H9 (cell line): ENCODE measurements around the gene WDR6. TPM values are rescaled to one million over a fixed set of nuclear protein-coding genes. Genes with fewer than 3 reads are reported as not detected.

Experiments used
- DNase-seq: peaks from one replicate; pipeline ENCODE4 v3.0.0-alpha.2; 2017
- H2AFZ ChIP-seq: one replicate; pipeline ENCODE4 v1.6.1; 2013; ENCODE audit warnings: mild to moderate bottlenecking, low read length, control low read depth, moderate library complexity
- H2AK5ac ChIP-seq: 2 replicates; pipeline ENCODE4 v1.6.1; 2013; ENCODE audit warnings: low read length, control low read depth, mixed read lengths; ENCODE audit not compliant: insufficient read length
- H2BK120ac ChIP-seq: one replicate; pipeline ENCODE4 v1.6.1; 2013; ENCODE audit warnings: low read depth, mild to moderate bottlenecking, low read length, control low read depth, inconsistent platforms; ENCODE audit not compliant: poor library complexity, severe bottlenecking
- H2BK12ac ChIP-seq: 2 replicates; pipeline ENCODE4 v1.6.1; 2013; ENCODE audit warnings: low read length, control low read depth, mixed read lengths, low read depth; ENCODE audit not compliant: insufficient read length
- H2BK15ac ChIP-seq: 2 replicates; pipeline ENCODE4 v1.6.1; 2013; ENCODE audit warnings: low read depth, low read length, control low read depth
- H2BK20ac ChIP-seq: one replicate; pipeline ENCODE4 v1.6.1; 2013; ENCODE audit warnings: low read depth, mild to moderate bottlenecking, low read length, control low read depth, inconsistent platforms; ENCODE audit not compliant: poor library complexity, severe bottlenecking
- H2BK5ac ChIP-seq: 2 replicates; pipeline ENCODE4 v1.6.1; 2013; ENCODE audit warnings: low read length, control low read depth, mixed read lengths; ENCODE audit not compliant: insufficient read length
- H3K14ac ChIP-seq: 2 replicates; pipeline ENCODE4 v1.6.1; 2013; ENCODE audit warnings: low read length, control low read depth; ENCODE audit not compliant: insufficient read depth
- H3K18ac ChIP-seq: 2 replicates; pipeline ENCODE4 v1.6.1; 2013; ENCODE audit warnings: low read depth, mild to moderate bottlenecking, mixed read lengths, low read length, control low read depth; ENCODE audit not compliant: insufficient read length
- H3K23ac ChIP-seq: 2 replicates; pipeline ENCODE4 v1.6.1; 2013; ENCODE audit warnings: low read length, control low read depth, mixed read lengths, low read depth; ENCODE audit not compliant: insufficient read length
- H3K23me2 ChIP-seq: 2 replicates; pipeline ENCODE4 v1.6.1; 2013; ENCODE audit warnings: low read depth, mild to moderate bottlenecking, mixed read lengths, low read length, control low read depth; ENCODE audit not compliant: insufficient read length, poor library complexity, severe bottlenecking
- H3K27ac ChIP-seq: 2 replicates; pipeline ENCODE4 v1.5.1; 2013; ENCODE audit warnings: low read length, control low read depth, mixed read lengths, low read depth; ENCODE audit not compliant: insufficient read length
- H3K27me3 ChIP-seq: 2 replicates; pipeline ENCODE4 v1.6.1; 2013; ENCODE audit warnings: low read length, control low read depth, inconsistent platforms; ENCODE audit not compliant: insufficient read depth
- H3K4ac ChIP-seq: 2 replicates; pipeline ENCODE4 v1.6.1; 2013; ENCODE audit warnings: low read depth, mild to moderate bottlenecking, control low read depth, inconsistent platforms, low read length, moderate library complexity
- H3K4me1 ChIP-seq: 2 replicates; pipeline ENCODE4 v1.6.1; 2013; ENCODE audit warnings: low read length, control low read depth, inconsistent platforms; ENCODE audit not compliant: insufficient read depth
- H3K4me2 ChIP-seq: 2 replicates; pipeline ENCODE4 v1.6.1; 2013; ENCODE audit warnings: low read length, control low read depth, mixed read lengths; ENCODE audit not compliant: insufficient read length, insufficient read depth
- H3K56ac ChIP-seq: 2 replicates; pipeline ENCODE4 v1.6.1; 2013; ENCODE audit warnings: low read depth, mild to moderate bottlenecking, mixed read lengths, low read length, control low read depth; ENCODE audit not compliant: insufficient read length
- H3K79me1 ChIP-seq: 2 replicates; pipeline ENCODE4 v1.6.1; 2013; ENCODE audit warnings: low read depth, mild to moderate bottlenecking, moderate library complexity, low read length, control low read depth, inconsistent platforms; ENCODE audit not compliant: insufficient read depth, poor library complexity, severe bottlenecking
- H3K79me2 ChIP-seq: 2 replicates; pipeline ENCODE4 v1.6.1; 2013; ENCODE audit warnings: low read length, control low read depth, inconsistent platforms; ENCODE audit not compliant: insufficient read depth
- H3K9ac ChIP-seq: 2 replicates; pipeline ENCODE4 v1.6.1; 2013; ENCODE audit warnings: low read length, control low read depth, mixed read lengths; ENCODE audit not compliant: insufficient read length; ENCODE audit errors: extremely low read depth
- H3K9me3 ChIP-seq: one replicate; pipeline ENCODE4 v1.6.1; 2013; ENCODE audit warnings: low read depth, low read length, inconsistent platforms; ENCODE audit not compliant: control insufficient read depth
- H3T11ph ChIP-seq: one replicate; pipeline ENCODE4 v1.6.1; 2013; ENCODE audit warnings: mild to moderate bottlenecking, low read length, control low read depth, inconsistent platforms
- H4K20me1 ChIP-seq: one replicate; pipeline ENCODE4 v1.6.1; 2013; ENCODE audit not compliant: control insufficient read depth, insufficient read length, insufficient read depth
- H4K5ac ChIP-seq: 2 replicates; pipeline ENCODE4 v1.6.1; 2013; ENCODE audit warnings: low read depth, mild to moderate bottlenecking, mixed read lengths, low read length, control low read depth; ENCODE audit not compliant: insufficient read length
- H4K8ac ChIP-seq: replicated peaks from 2 replicates; pipeline ENCODE4 v1.6.1; 2013; ENCODE audit warnings: low read length, control low read depth, mixed read lengths, low read depth; ENCODE audit not compliant: insufficient read length
- H4K91ac ChIP-seq: 2 replicates; pipeline ENCODE4 v1.6.1; 2013; ENCODE audit warnings: low read depth, mild to moderate bottlenecking, moderate library complexity, mixed read lengths, low read length, control low read depth; ENCODE audit not compliant: insufficient read length
- H3K27ac Mint-ChIP-seq, 3 experiments: 2 replicates in 2 of 3; 3 replicates in 1 of 3; pipeline ENCODE4 v1.8.0; 2020 to 2021; ENCODE audit warnings: mixed read lengths in 3 of 3, mild to moderate bottlenecking in 1 of 3, moderate library complexity in 1 of 3
- H3K27me3 Mint-ChIP-seq: 2 replicates; pipeline ENCODE4 v1.8.0; 2021; ENCODE audit warnings: low read depth, mild to moderate bottlenecking, moderate library complexity, mixed read lengths
- H3K36me3 Mint-ChIP-seq, 3 experiments: 2 replicates in 2 of 3; 3 replicates in 1 of 3; pipeline ENCODE4 v1.8.0; 2020 to 2021; ENCODE audit warnings: low read depth in 3 of 3, mixed read lengths in 3 of 3; ENCODE audit not compliant: insufficient read depth in 1 of 3
- H3K4me1 Mint-ChIP-seq, 2 experiments: 2 replicates each; pipeline ENCODE4 v1.8.0; 2020; ENCODE audit warnings: mixed read lengths in 2 of 2
- H3K4me3 Mint-ChIP-seq, 2 experiments: 2 replicates in 1 of 2; 3 replicates in 1 of 2; pipeline ENCODE4 v1.8.0; 2020 to 2021; ENCODE audit warnings: mild to moderate bottlenecking in 2 of 2, mixed read lengths in 2 of 2, moderate library complexity in 1 of 2
- H3K9me3 Mint-ChIP-seq, 2 experiments: 2 replicates in 1 of 2; 3 replicates in 1 of 2; pipeline ENCODE4 v1.8.0; 2020; ENCODE audit warnings: mild to moderate bottlenecking in 2 of 2, mixed read lengths in 2 of 2, moderate library complexity in 1 of 2
- WGBS: extraction: QIAGEN DNeasy Blood & Tissue Kit; methylation state at CpG from one replicate; pipeline ENCODE4 v1.1.7; 2013; ENCODE audit warnings: missing lambda C conversion rate, low lambda C conversion rate, mixed read lengths; ENCODE audit not compliant: insufficient read length; ENCODE audit errors: extremely low coverage; 5-methylcytosine and 5-hydroxymethylcytosine counted together
- total RNA-seq: library from RNA; stranded (reverse); gene quantifications from 2 replicates; pipeline ENCODE4 v1.2.1, GENCODE V29; 2021
- TF ChIP-seq, protein P1 (sequence below): fragments of 200-600 bp; sonication (generic); conservative IDR thresholded peaks from 3 replicates; pipeline ENCODE4 v1.8.0; 2021; ENCODE audit warnings: antibody characterized with exemption, mild to moderate bottlenecking

WDR6 gene
- total RNA-seq, 1 experiment from 2014 or later, result 298 TPM

DNA sequence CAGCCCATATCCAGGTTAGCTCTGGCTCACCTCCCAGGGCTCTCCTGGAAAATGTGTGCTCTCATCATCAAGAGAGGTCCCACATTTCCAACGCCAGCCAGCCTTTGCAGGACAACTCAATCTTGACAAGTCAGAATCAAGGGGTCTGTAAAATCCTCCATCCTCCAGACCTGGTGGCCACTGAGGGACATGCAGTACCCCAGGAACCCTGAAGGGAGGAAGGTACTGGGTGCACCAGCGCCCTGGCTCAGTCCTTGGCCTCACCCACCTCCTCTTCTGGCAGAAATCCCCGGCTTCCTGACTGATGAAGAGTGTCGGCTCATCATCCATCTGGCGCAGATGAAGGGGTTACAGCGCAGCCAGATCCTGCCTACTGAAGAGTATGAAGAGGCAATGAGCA, 6.0 kb upstream of the WDR6 start:
- H3K27ac Mint-ChIP-seq, result peak overlapping the region; percentile 28 to 83 (median 82); a peak in 4 of 7 replicates
- H3K4me2 ChIP-seq, result no peak overlapping the region
- no peak overlapping the region for H3K9ac ChIP-seq
- H4K5ac ChIP-seq, result no peak overlapping the region
- H2AK5ac ChIP-seq, result no peak overlapping the region
- H2AFZ ChIP-seq, result no peak overlapping the region
- no peak overlapping the region for H4K91ac ChIP-seq
- H3K27me3 ChIP-seq, result no peaks in the 10 kb centered on the region
- H3K23me2 ChIP-seq, result no peaks in the 10 kb centered on the region
- WGBS, result no CpG with 5 or more reads among the region's 6 CpGs
- no peak overlapping the region for H3K18ac ChIP-seq
- no peak overlapping the region for H3K56ac ChIP-seq
- H3K36me3 Mint-ChIP-seq, result peaks cover 0 to 7% (median 0%) of the 10 kb centered on the region in 3 experiments; a peak in 3 of 7 replicates
- H3K9me3 ChIP-seq, result no peaks in the 10 kb centered on the region
- H2BK120ac ChIP-seq, result no peak overlapping the region
- no peak overlapping the region for H3K14ac ChIP-seq
- H3K79me1 ChIP-seq, result no peaks in the 10 kb centered on the region
- H3K4ac ChIP-seq, result no peak overlapping the region
- no peak overlapping the region for H4K8ac ChIP-seq
- no peak overlapping the region for H2BK15ac ChIP-seq
- no peak overlapping the region for H3T11ph ChIP-seq
- H2BK5ac ChIP-seq, result no peak overlapping the region
- no peak overlapping the region for H3K4me3 Mint-ChIP-seq
- H3K4me1 Mint-ChIP-seq, result peaks cover 21 to 24% of the 10 kb centered on the region in 2 experiments
- H3K9me3 Mint-ChIP-seq, result no peaks in the 10 kb centered on the region
- TF ChIP-seq, protein P1, sequence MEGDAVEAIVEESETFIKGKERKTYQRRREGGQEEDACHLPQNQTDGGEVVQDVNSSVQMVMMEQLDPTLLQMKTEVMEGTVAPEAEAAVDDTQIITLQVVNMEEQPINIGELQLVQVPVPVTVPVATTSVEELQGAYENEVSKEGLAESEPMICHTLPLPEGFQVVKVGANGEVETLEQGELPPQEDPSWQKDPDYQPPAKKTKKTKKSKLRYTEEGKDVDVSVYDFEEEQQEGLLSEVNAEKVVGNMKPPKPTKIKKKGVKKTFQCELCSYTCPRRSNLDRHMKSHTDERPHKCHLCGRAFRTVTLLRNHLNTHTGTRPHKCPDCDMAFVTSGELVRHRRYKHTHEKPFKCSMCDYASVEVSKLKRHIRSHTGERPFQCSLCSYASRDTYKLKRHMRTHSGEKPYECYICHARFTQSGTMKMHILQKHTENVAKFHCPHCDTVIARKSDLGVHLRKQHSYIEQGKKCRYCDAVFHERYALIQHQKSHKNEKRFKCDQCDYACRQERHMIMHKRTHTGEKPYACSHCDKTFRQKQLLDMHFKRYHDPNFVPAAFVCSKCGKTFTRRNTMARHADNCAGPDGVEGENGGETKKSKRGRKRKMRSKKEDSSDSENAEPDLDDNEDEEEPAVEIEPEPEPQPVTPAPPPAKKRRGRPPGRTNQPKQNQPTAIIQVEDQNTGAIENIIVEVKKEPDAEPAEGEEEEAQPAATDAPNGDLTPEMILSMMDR, result peak; percentile 26; the same call in 1 of the 3 replicates
- H3K23ac ChIP-seq, result no peak overlapping the region
- no peak overlapping the region for H2BK12ac ChIP-seq
- DNase-seq, result no peak
- H3K27ac ChIP-seq, result no peak overlapping the region
- H3K4me1 ChIP-seq, result no peaks in the 10 kb centered on the region
- no peaks in the 10 kb centered on the region for H3K79me2 ChIP-seq
- no peaks in the 10 kb centered on the region for H4K20me1 ChIP-seq
- no peak overlapping the region for H2BK20ac ChIP-seq
- no peaks in the 10 kb centered on the region for H3K27me3 Mint-ChIP-seq
